ENCODE measurements around the gene ZDHHC7.
"Not testable (repeated sequence)": the region's sequence is repeated elsewhere in the genome, so short reads cannot be mapped to it uniquely, and the experiment has no call there.

ZDHHC7 gene

GRCh38 chr16:84959784-84960417 is 51.4 kb downstream of the ZDHHC7 start:
- no peak for DNase-seq

- DNase-seq: peak in 1 of 2 experiments; percentile 42
These were observed 52.2 kb downstream of the ZDHHC7 start for GRCh38 chr16:84959045-84959576.

- DNase-seq: no peak
These were observed 53.5 kb downstream of the ZDHHC7 start for GRCh38 chr16:84957792-84958191.

GRCh38 chr16:84957192-84957591 is 54.1 kb downstream of the ZDHHC7 start:
- DNase-seq: no peak

- DNase-seq: no peak
These were observed 55.9 kb downstream of the ZDHHC7 start for GRCh38 chr16:84955427-84955826.

- DNase-seq: no peak
These were observed 58.1 kb downstream of the ZDHHC7 start for GRCh38 chr16:84953190-84953746.

GRCh38 chr16:84952335-84953189 is 58.8 kb downstream of the ZDHHC7 start:
- DNase-seq: peak; percentile 68 to 79

- DNase-seq: peak; percentile 65 to 73
These were observed 60.4 kb downstream of the ZDHHC7 start for GRCh38 chr16:84950906-84951305.

- DNase-seq: no peak
These were observed 61.4 kb downstream of the ZDHHC7 start for GRCh38 chr16:84949772-84950436.

- no peak for DNase-seq
These were observed 62.3 kb downstream of the ZDHHC7 start for GRCh38 chr16:84948851-84949610.

- no peak for DNase-seq
These were observed 63.1 kb downstream of the ZDHHC7 start for GRCh38 chr16:84947996-84948850.

- DNase-seq: peak; percentile 81
These were observed 64.3 kb downstream of the ZDHHC7 start for GRCh38 chr16:84947022-84947421.

- no peak for DNase-seq
These were observed 67.7 kb downstream of the ZDHHC7 start for GRCh38 chr16:84943620-84944019.

GRCh38 chr16:84942786-84943185 is 68.5 kb downstream of the ZDHHC7 start:
- DNase-seq: no peak

- DNase-seq: no peak
These were observed 69.4 kb downstream of the ZDHHC7 start for GRCh38 chr16:84941921-84942320.

- DNase-seq: no peak
These were observed 70.4 kb downstream of the ZDHHC7 start for GRCh38 chr16:84940670-84941551.

- not testable (repeated sequence) for DNase-seq
These were observed 72.7 kb downstream of the ZDHHC7 start for GRCh38 chr16:84938616-84939015.

GRCh38 chr16:84937196-84938005 is 73.9 kb downstream of the ZDHHC7 start:
- no peak for DNase-seq
